HepG2 (cell line): ENCODE measurements around the gene JAM2. TPM values are rescaled to one million over a fixed set of nuclear protein-coding genes. Genes with fewer than 3 reads are reported as not detected.

Experiments used
- ATAC-seq: fragments of 200-7000 bp; cut with Tn5 transposase; 3 replicates; pipeline ENCODE4 v1.9.1; 2020; ENCODE audit warnings: mild to moderate bottlenecking, moderate library complexity
- BruUV-seq: library from RNA; stranded (reverse); fragments of 400-500 nt; replicated peaks from 2 replicates; lab custom pipeline; 2021; lab: Mats Ljungman, UMichigan
- CTCF ChIA-PET: fragments of 300-600 bp; formaldehyde crosslinking; extraction: SDS; loops from one replicate; lab custom pipeline; 2021; ENCODE audit warnings: low total read pairs, inconsistent platforms, low intra/inter-chr PET ratio; lab: Yijun Ruan, JAX
- POLR2A ChIA-PET: fragments of 350-600 bp; sonication (Branson Sonifier 250); formaldehyde crosslinking; loops from one replicate; lab custom pipeline; 2020; ENCODE audit warnings: antibody characterized with exemption, inconsistent platforms; lab: Yijun Ruan, JAX
- DNase-seq: peaks from one replicate; pipeline ENCODE4 v3.0.0-alpha.2; 2015; ENCODE audit warnings: low spot score
- FAIRE-seq: peaks from 3 replicates; lab custom pipeline; 2011; peaks lifted over from hg19 to GRCh38; lab: Jason Lieb, UNC
- H2AFZ ChIP-seq: one replicate; pipeline ENCODE4 v1.6.1; 2011; ENCODE audit warnings: low read length, inconsistent platforms
- H3K27ac ChIP-seq: fragments of 300-600 bp; 3 replicates; pipeline ENCODE4 v1.8.0; 2011; ENCODE audit warnings: mixed run types, mild to moderate bottlenecking, mixed read lengths, low read length, inconsistent platforms; ENCODE audit not compliant: insufficient read depth; ENCODE audit errors: extremely low read length
- H3K27me3 ChIP-seq, 2 experiments: fragments of 200-600 bp in 1 of 2; 2 replicates in 1 of 2; 3 replicates in 1 of 2; pipeline versions ENCODE4 v1.6.0 to v1.8.0; 2011; ENCODE audit warnings: low read length in 2 of 2, mild to moderate bottlenecking in 2 of 2, moderate library complexity in 2 of 2, inconsistent platforms in 1 of 2; ENCODE audit not compliant: insufficient read depth in 2 of 2, control insufficient read depth in 1 of 2
- H3K36me3 ChIP-seq, 2 experiments: fragments of 200-600 bp in 1 of 2; replicated peaks in 1 of 2; 2 replicates in 1 of 2; 3 replicates in 1 of 2; pipeline versions ENCODE4 v1.5.1 to v1.8.0; 2011; ENCODE audit warnings: low read length in 2 of 2, inconsistent platforms in 1 of 2; ENCODE audit not compliant: insufficient read depth in 2 of 2, control insufficient read depth in 1 of 2
- H3K4me1 ChIP-seq: 2 replicates; pipeline ENCODE4 v1.5.1; 2012; ENCODE audit warnings: low read length, inconsistent platforms; ENCODE audit not compliant: insufficient read depth
- H3K4me2 ChIP-seq: 2 replicates; pipeline ENCODE4 v1.6.0; 2011; ENCODE audit warnings: low read depth, low read length, inconsistent platforms
- H3K4me3 ChIP-seq, 3 experiments: fragments of 200-600 bp in 1 of 3; sonication (generic), shearing (Covaris generic) in 1 of 3; replicated peaks in 1 of 3; 2 replicates each; pipeline ENCODE4 v1.5.1; 2011 to 2016; ENCODE audit warnings: low read length in 3 of 3, inconsistent platforms in 2 of 3, low read depth in 2 of 3, mild to moderate bottlenecking in 2 of 3, control low read depth in 1 of 3, mixed read lengths in 1 of 3; ENCODE audit not compliant: insufficient read depth in 1 of 3
- H3K79me2 ChIP-seq: one replicate; pipeline ENCODE4 v1.6.1; 2011; ENCODE audit warnings: low read length, inconsistent platforms; ENCODE audit not compliant: insufficient read depth
- H3K9ac ChIP-seq: 2 replicates; pipeline ENCODE4 v1.6.0; 2011; ENCODE audit warnings: mild to moderate bottlenecking, low read depth, low read length, inconsistent platforms; ENCODE audit not compliant: insufficient read depth
- H3K9me3 ChIP-seq: 2 replicates; pipeline ENCODE4 v1.5.1; 2012; ENCODE audit warnings: mild to moderate bottlenecking, low read length
- H4K20me1 ChIP-seq: 2 replicates; pipeline ENCODE4 v1.6.0; 2011; ENCODE audit warnings: inconsistent platforms, mild to moderate bottlenecking, low read length, moderate library complexity; ENCODE audit not compliant: insufficient read depth
- CAMTA2 ChIP-seq: sonication (generic); formaldehyde crosslinking; IDR thresholded peaks from 2 replicates; pipeline ENCODE4 v1.4.0; 2020; ENCODE audit warnings: mild to moderate bottlenecking, missing genetic modification reagents, borderline replicate concordance
- GTF2F1 ChIP-seq: fragments of 150-350 bp; IDR thresholded peaks from 2 replicates; pipeline ENCODE4 v1.6.1; 2014; ENCODE audit warnings: low read length
- IRF2 ChIP-seq: IDR thresholded peaks from 2 replicates; pipeline ENCODE4 v1.6.1; 2018; ENCODE audit warnings: missing genetic modification reagents, missing compliant biosample characterization
- PBX2 ChIP-seq: IDR thresholded peaks from 2 replicates; pipeline ENCODE4 v1.6.1; 2016; ENCODE audit warnings: control low read depth
- SETDB1 ChIP-seq: sonication (generic); formaldehyde crosslinking; IDR thresholded peaks from 2 replicates; pipeline ENCODE4 v1.5.1; 2020; ENCODE audit warnings: missing genetic modification reagents, mild to moderate bottlenecking, borderline replicate concordance
- SP5 ChIP-seq: IDR thresholded peaks from 2 replicates; pipeline ENCODE4 v1.6.1; 2016; ENCODE audit warnings: low read depth, borderline replicate concordance
- TRAFD1 ChIP-seq: sonication (generic); formaldehyde crosslinking; IDR thresholded peaks from 2 replicates; pipeline ENCODE4 v1.5.1; 2020; ENCODE audit warnings: missing genetic modification reagents, mild to moderate bottlenecking, borderline replicate concordance
- ZNF589 ChIP-seq: sonication (generic); formaldehyde crosslinking; conservative IDR thresholded peaks from 2 replicates; pipeline ENCODE4 v1.8.0; 2022; ENCODE audit warnings: mild to moderate bottlenecking, moderate library complexity, missing genetic modification reagents
- WGBS: methylation state at CpG from one replicate; pipeline ENCODE4 v1.1.6; 2017; ENCODE audit warnings: low lambda C conversion rate; 5-methylcytosine and 5-hydroxymethylcytosine counted together
- in situ Hi-C: cut with HindIII; loops from 2 replicates; pipeline ENCODE4 v1.10.0; 2017; ENCODE audit warnings: low pct_unique_long_range_greater_than_20kb; ENCODE audit not compliant: extremely low pct_ligation_motif_present
- intact Hi-C: fragments of 100-400 bp; cut with micrococcal nuclease; formaldehyde crosslinking; loops from one replicate; pipeline ENCODE4 v1.10.0; 2022; ENCODE audit not compliant: unreplicated experiment
- polyA plus RNA-seq, 8 experiments: library from polyadenylated mRNA; depleted of rRNA in 3 of 8; stranded (reverse) in 7 of 8; unstranded in 1 of 8; fragments of >200 nt; fragmentation: Illumina TruSeq in 4 of 8; extraction: Trizol in 4 of 8; gene quantifications; 2 replicates each; pipeline versions ENCODE4 v1.2.1 to v1.2.3, GENCODE V29; 2011 to 2016; ENCODE audit warnings: low read depth in 4 of 8, missing spikeins in 1 of 8, mixed read lengths in 1 of 8; ENCODE audit not compliant: insufficient read depth in 1 of 8
- total RNA-seq, 5 experiments: library from RNA; depleted of rRNA; stranded (reverse); fragments of >200 nt; fragmentation: Illumina TruSeq; extraction: Trizol; gene quantifications; 2 replicates each; pipeline ENCODE4 v1.2.3, GENCODE V29; 2016; ENCODE audit warnings: low read depth in 1 of 5

JAM2 gene
- total and polyA plus RNA-seq, 2 of the 13 experiments (the other 11 are each of a cell fraction or from before 2014, with no cell fraction given): 0.07 TPM; not detected in 1

DNA sequence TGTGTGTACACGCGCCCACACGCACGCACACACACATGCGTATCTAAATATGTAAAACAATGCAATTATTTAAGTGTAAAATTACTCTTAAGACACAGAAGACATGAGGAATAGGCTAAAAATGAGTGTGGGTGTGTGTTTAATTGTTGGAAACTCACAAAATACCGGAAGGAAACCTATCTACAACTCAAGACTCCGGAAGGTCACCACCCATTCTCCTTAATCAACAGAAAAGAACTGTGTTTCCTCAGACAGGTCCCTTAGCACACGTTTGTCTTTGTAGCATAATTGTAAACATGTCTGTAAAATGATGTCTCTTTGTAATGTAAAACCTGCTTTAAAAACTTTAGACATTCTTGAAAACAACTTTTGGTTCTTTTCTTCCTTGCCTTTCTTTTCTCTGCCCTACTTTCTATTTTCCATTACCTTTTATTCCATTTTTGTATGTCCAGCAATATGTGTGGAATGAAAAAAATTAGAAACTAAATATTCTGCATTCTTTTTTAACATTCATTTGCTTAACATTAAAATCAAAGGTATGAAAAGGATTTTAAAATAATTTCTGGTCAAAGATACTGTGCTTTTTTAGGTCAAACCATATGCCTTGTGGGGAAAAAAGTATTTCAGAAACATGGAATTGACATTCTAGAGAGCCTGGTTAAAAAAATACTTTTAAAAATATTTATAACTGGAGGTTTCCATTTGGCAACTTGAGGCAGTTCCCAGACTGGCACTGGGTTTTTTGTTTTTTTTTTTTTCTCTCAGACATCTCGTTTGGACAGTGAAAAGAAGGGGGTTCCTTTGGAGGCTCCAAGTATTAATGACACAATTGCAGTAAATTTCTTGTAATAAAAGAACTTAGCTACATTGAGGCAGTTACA is 49.5 kb downstream of the JAM2 start:
- no peak for ATAC-seq
- Histone ChIP-seq H3K4me2 (no peak overlapping the region), H3K4me3 (no peak overlapping the region), H3K27me3 (no peaks in the 10 kb centered on the region), H3K36me3 (no peaks in the 10 kb centered on the region), H3K9ac (no peak overlapping the region), H3K27ac (no peak overlapping the region), H4K20me1 (no peaks in the 10 kb centered on the region), H3K4me1 (no peaks in the 10 kb centered on the region), H3K79me2 (no peaks in the 10 kb centered on the region), H2AFZ (no peak overlapping the region), H3K9me3 (no peaks in the 10 kb centered on the region)
- CTCF ChIA-PET: no interaction called here
- DNase-seq: no peak
- intact Hi-C loops (no loop called here), in situ Hi-C loops (no loop called here)
- no TSS peak for BruUV-seq
- POLR2A ChIA-PET: no interaction called here
- no peak for TF ChIP-seq SETDB1 (CRISPR knock-in tag)
- no peak for TF ChIP-seq ZNF589 (CRISPR knock-in tag)
- no peak for TF ChIP-seq SP5 (CRISPR knock-in tag)
- TF ChIP-seq GTF2F1: no peak
- TF ChIP-seq TRAFD1 (CRISPR knock-in tag): no peak
- TF ChIP-seq IRF2: no peak
- TF ChIP-seq PBX2 (CRISPR knock-in tag): no peak
- no peak for TF ChIP-seq CAMTA2 (CRISPR knock-in tag)
- WGBS: 48% methylated on average over 9 of the region's 9 CpGs
- no peak for FAIRE-seq
